GM21367 (cell line): Measurements from ENCODE around the gene ABCB1.

Experiments used
- ATAC-seq: cut with Tn5 transposase; IDR thresholded peaks from one replicate; pipeline ENCODE4 v1.9.1; 2021; ENCODE audit not compliant: unreplicated experiment

The ABCB1 gene

DNA sequence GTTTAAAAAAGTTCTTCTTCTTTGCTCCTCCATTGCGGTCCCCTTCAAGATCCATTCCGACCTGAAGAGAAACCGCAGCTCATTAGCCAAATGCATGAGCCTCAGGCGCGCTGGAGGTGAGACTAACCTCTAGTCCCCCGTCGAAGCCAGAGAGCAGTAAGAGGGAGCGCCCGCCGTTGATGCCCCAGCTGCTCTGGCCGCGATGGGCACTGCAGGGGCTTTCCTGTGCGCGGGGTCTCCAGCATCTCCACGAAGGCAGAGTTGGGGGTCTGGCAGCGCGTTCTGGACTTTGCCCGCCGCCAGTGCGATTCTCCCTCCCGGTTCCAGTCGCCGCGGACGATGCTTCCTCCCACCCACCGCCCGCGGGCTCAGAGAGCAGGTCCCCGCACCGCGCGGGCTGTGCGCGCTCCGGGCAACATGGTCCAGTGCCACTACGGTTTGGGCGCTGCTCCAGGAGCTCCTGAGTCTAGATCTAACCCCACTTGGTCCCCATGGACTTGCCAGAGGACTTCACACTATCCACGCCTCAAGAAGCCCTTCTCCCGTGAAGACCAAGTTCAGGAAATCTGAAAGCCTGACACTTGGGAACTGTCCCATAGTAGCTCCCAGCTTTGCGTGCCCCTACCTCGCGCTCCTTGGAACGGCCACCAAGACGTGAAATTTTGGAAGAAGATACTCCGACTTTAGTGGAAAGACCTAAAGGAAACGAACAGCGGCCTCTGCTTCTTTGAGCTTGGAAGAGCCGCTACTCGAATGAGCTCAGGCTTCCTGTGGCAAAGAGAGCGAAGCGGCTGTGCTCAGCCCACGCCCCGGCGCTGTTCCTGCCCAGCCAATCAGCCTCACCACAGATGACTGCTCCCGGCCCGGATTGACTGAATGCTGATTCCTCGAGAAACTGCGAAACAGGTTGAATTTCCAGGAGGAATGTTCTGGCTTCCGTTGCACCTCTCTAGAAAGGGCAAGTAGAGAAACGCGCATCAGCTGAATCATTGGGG lies at the start of gene ABCB1:
Gene ABCB1 (minus strand): TSS at position 755 of the 995 bp plus-strand sequence. CDS start 700 bp downstream, at position 55.
- ATAC-seq: peak; percentile 51

DNA sequence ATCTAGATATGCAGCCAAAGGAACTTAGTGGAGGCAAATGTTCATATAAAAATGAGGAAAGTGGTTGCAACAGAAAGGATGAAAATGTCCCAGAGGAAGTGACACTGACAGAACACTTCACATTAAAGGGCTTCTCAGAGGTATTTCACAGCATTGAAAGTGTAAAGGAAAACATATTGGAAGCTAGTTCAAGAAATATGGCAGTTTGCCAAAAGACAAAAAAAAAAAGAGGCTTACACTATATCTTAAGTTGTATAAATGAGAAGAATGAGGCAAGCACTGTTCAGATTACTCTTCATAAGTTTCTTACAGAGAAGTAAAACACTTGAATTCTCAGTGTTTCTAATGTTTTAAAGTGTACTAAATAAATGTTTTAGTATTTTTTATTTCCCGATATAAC lies 47.6 kb upstream of the ABCB1 start:
- no peak for ATAC-seq

DNA sequence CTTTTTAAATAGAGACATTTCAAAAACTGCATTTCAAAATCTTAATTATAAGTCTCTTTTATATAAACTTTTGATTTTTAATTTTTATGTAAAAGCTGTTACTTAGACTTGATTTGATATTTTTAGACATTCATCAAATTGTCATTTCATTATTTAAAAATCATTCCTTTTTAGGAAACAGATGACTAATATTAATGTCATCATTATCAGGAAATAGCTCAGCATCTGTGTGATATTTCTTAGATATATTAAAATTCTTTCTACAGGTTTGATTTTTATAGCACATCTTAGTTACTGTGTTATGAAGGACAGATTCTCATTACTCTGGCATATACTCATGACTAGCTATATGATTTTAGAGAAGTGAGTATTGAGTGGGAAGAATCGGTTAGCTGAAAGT lies 44.8 kb upstream of the ABCB1 start:
- no peak for ATAC-seq

DNA sequence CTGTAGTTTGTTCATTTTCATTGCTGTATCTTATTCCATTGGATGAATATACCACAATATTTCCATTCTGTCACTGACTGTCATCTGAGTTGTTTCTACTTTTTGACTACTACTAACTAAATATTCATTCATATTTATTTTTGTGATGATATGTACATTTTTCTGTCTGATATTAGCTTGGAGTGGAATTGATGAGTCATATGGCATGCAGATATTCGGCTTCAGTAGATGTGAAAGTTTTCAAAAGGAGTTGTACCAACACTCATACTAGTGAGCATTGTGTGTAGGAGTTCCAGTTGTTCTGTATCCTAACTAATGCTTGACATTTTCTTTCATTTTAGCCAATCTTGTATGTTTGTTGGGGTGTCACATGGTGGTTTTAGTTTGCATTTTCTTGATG lies 35.2 kb upstream of the ABCB1 start:
- ATAC-seq: no peak

DNA sequence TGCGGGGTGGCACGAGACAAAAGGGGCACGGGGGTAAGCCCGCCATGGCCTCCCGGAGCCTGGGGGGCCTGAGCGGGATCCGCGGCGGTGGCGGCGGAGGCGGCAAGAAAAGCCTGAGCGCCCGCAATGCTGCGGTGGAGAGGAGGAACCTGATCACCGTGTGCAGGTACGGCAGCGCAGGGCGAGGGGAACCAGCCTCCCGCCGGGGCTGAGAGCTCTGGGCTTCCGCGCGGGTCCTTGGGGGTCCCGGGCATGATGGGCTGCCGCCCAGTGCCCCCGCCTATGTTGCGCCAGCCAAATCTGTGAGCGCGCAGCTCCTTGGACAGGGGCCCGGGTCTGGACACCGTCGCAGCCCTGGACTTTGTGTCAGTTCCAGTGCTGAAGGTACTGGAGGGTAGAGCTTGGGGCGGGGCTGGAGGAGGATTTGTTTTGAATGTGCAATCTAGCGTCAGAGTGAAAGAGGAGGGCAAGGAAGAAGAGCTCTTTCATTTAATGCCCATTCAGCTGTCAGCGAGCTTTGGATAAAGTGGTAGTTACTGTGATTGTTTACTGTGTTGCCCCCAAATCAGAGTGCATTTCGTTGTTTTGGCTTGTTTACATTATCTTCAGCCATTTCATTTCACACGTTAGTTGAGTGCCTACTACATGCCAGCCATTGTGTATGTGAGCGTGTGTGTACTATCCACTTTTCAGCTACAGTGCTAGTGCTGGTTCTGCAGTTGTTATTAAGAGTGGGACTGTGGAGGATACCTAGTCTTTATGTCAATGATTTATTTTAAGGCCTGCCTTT lies 28.3 kb upstream of the ABCB1 start:
- no peak for ATAC-seq

DNA sequence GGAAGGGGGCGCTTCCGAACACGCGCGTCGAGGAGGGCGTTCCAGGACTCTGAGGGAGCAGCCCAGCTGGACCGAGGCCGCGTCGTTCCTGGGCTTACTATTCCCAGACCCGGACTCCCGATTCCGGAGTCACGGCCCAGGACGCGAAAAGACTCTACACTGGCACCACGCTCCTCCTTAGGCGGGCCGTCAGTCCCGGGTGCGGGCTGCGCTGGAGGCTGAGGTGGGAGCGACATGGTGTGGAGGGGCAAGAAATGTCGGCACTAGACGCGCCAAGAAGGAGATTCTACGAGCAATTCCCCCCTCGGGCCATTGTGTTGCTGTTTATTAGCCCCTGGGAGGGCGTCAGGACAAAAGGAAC lies 26.9 kb upstream of the ABCB1 start:
- ATAC-seq: no peak

DNA sequence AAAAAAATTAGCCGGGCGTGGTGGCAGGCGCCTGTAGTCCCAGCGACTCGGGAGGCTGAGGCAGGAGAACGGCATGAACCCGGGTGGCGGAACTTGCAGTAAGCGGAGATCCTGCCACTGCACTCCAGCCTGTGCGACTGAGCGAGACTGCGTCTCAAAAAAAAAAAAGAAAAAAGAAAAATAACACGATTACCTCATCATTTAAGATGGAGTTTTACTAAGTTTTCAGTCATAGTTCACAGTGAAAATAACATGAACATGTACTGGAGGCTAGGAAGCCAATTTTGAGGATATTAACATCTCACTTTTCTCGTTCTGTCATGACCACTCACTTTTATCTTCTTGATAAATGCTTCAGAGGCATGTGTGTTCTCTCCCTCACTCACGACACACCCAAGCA lies 24.4 kb upstream of the ABCB1 start:
- ATAC-seq: no peak

DNA sequence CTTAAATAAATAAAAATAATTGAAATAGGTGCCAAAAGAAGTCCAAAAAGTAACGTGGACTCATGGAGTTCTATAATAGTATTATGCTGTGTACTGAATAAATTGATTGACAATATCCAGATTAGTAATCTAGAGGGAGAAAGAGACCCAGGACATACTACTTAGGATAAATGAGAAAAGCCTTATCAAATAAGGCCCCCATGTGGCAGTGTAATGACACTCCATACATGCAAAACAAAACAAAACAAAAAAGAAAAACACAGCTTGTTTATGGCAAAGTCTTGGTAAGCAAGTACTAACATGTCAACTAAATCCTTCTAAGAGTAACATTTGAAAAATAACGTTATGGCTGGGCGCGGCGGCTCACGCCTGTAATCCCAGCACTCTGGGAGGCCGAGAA lies 23.9 kb upstream of the ABCB1 start:
- ATAC-seq: no peak

DNA sequence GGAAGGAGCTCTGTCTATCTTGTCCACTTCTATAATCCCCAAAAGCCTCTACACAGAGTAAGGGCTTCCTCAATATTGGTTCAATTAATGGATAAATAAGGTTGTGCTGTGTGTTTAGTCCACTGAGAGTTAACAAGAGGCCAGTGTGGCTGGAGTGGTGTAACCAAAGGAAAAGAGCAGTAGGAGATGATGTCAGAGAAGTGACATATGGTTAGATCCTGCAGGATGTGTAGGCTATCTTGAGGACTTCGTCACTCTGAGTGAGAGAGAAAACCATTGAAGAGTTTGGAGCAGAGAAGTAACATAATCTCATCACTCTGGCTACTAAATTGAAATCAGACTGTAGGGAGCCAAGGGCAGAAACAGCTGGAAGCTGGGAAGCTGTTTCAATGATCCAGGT lies 14.5 kb upstream of the ABCB1 start:
- no peak for ATAC-seq

DNA sequence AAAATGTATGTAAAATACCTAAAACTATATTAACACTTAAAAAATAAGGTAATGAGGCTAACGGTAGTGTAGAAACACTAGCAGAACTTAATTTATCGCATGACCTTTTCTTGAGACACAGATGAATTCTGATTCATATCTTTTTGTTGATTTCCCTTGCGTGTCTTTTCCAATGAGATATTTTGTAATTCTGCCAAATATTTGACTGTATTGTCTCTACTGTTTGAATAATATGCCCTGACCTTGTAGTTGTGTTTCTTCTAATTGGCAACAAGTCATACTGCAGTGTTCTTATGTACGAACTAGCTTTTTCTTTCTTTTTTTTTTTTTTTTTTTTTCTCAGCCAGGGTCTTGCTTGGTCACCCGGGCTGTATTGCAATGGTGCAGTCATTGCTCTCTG lies 9.2 kb upstream of the ABCB1 start:
- no peak for ATAC-seq

DNA sequence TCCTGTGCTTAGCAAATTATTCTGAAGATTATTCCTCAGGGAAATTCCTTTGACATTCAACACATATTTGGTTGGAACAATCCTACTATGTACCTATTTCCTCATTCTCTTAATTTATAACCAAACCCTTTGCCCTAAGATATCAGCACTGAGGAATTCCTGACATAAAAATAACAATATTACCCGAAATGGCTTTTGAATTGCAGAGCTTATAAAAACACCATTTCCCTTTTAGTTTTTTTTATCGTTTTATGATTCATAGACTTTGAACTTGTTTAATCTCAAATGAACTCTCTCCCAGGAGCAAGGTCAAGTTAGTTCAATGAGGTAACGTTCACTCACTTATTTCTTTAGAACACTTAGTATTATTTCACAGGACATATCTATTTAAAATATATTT lies 7.7 kb upstream of the ABCB1 start:
- ATAC-seq: no peak

DNA sequence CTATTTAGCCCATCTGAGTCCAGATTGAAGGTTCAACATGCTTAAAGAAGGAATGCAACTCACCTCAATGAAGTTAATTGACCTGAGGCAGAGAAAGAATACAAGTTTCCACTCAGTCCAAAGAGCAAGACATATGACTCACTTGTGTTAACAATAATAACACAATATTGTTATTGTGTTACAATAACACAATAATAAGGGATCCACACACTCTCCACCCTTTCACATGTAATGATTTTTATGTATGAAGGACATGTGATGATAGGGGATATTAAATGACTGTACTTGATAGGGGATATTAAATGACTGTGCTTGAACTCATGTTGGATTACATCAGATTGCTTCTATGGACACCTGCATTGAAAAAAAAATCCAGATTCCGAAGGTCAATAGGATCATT lies 3.6 kb upstream of the ABCB1 start:
- no peak for ATAC-seq

DNA sequence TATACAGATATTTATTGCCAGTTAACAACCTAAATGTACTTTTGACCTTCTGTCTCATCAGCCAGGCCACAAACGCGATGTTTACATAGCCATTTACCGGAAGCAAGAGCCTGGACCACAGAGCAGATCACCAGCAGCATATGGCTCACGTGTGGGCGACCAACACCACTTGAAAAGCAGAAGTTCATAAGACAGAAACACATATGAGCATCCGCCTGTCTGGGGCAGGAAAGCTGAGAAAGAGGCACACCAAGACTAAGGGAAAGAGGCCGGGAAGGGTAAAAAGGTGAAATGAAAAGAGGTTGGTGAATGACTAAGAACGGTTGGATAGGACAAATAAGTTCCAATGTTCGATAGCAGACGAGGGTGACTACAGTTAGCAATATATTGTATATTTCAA lies 1.3 kb downstream of the ABCB1 start:
- peak; percentile 96 for ATAC-seq

DNA sequence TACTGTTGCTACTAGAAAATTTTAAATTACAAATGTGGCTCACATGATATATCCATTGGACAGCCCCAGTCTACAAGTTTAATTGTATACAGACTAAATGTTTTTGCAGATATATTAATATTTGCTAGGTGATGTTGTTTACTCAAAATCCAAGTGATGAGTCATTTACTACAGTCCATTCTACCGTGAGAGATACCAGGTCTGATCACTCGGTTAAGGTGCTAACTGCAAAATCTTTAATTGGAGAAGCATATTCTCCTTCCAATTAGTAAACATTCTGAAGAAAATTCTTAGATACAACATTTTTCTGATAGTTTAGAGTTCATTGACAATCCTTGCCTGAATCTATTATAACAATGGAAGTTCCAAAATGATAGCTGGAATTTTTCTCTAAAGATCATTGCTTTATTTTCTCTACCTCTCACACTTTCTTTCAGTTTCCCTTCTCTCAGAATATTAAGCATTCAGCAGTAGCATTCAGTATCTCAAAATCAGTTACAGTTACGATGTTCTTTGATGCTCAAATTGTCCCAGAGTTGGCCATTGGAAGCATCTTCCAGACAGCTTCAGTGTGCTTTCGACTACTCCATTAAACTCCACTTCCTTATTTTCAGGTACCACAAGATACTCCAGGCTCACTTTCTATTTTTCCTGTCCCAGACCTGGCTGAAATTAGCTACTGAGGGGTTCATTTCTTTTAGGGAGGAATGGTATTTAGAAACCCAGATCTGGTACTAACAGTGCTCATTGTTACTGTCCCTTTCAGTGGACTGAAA lies 2.3 kb downstream of the ABCB1 start:
- no peak for ATAC-seq

DNA sequence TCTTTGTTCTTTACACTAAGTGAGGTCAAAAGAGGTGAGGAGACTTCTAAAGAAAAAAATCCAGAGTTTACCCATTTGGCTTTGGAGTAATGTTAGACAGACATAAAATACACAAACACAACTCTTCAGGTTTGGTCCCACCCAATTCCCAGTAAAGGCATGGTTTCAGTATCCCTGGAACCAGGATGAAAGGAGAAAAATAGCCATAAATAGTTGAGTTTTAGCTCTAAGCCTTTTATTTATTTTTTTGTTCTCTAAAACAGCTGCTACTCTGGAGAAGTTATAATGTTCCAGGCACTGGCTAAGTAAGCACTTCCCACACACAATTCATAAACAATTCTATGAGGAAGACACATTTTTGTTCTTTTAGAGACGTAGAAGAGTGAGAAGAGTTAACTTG lies 4.0 kb downstream of the ABCB1 start:
- ATAC-seq: no peak

DNA sequence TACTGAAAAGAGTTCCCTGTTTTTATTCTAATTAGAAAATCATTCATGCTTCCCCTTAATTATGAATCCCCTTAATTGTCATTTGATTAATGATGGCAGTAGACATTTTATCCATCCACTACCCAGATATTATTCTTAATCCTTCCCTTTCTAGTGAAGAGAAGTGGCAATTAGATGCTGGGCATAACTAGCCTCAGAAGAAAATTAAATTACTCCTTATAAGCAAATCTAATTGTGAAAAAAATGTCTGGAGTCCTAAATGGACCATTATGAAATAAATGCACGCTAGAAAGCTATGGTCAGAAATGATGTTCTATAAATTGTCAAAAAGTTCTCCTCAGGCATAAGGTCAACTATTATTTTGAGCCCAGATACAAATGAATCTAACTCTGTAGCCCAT lies 4.5 kb downstream of the ABCB1 start:
- ATAC-seq: no peak

DNA sequence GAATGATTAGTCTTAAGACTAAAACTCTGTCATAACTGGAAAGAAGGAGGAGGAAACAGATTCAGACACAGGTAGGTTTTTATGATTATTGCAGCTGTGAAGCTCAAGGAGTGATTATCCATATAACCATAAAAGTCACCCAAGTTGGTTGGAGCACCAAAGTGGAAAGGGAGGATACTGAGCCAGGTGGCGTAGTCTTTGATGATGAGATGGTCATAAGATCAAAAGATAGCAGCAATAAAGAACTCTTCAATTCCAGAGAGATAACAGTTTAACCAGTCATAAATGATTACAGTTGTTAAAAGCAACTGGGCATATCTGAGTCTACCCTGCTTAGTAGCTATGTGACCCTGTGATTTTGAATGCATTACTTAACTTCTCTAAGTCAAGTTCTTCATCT lies 8.4 kb downstream of the ABCB1 start:
- no peak for ATAC-seq

DNA sequence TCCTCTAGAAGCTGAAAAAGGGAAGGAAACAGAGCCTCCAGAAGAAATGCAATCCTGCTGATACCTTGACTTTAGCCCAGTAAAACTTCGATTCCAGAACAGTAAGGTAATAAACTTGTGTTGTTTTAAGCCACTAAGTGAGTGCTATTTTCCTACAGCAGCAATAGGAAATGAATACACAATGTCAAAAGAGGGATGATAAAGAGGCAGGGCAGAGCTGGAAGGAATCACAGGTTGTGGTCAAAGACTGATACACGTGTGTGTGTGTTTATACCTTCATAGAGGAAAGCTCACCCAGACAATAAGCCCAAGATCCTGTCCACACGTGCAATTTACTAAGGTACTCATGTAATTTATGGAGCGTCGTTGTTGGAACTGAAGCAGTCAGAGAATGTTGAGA lies 9.5 kb downstream of the ABCB1 start:
- no peak for ATAC-seq

DNA sequence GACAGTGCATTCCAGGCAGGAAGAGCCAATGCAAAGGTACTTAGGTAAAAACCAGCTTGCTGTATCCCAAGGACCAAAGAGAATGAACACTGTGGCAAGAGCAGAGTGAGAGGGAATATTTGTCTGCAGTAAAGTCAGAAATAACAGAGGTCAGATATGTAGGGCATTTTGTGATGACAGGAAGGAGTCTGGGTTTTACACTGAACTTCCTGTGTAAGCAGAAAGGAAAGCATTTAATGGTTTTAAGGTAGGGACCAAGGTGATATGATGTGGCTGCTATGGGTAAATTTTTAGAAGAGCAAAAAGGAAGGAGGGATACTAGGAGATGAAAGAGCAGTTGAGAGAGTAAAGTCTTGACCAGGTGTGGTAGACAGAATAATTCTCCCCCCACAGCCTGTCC lies 10.1 kb downstream of the ABCB1 start:
- ATAC-seq: no peak

DNA sequence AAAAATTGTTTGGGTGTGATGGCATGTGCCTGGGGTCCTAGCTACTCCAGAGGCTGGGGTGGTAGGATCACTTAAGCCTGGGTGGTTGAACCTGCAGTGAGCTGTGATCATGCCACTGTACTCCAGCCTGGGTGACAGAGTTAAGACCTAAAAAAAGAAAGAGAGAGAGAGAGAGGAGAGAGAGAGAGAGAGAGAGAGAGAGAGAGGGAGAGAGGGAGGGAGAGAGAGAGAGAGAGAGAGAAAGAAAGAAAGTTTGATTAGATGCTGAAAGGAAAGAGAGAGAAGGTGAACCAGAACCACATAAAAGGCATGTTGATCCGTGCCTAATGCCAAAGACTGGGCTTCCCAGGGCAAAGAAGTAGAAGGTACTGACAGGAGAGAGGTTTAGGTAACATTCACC lies 11.1 kb downstream of the ABCB1 start:
- no peak for ATAC-seq

DNA sequence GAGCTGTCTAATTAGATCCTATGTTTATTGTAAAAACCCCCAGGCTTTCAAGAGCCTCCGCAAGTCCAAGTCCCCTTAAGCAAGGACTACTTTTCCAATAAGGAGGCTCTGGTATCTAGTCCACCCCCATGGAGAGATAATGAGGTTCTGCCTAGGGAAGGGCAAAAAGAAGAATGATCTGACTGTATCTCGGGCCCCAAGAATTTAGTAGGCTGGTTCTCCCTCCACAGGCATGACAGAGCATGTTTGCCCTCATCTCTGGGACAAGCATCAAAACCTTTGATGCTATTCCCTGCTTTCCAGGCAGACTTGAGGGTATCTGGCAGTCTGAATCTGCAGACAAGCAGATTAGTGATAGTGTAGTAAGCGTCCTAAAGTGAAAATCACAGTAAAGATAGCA lies 19.0 kb downstream of the ABCB1 start:
- ATAC-seq: no peak
